C4-2B (cell line): ENCODE measurements around the gene SF3B6.

ENCODE experiments used
- ZFX ChIP-seq: fragments of 450-650 bp; IDR thresholded peaks from 2 replicates; pipeline ENCODE4 v1.6.1; 2017
- TF ChIP-seq, protein P1 (sequence below): fragments of 450-650 bp; conservative IDR thresholded peaks from 2 replicates; pipeline ENCODE4 v1.5.1; 2017; ENCODE audit warnings: mild to moderate bottlenecking

DNA sequence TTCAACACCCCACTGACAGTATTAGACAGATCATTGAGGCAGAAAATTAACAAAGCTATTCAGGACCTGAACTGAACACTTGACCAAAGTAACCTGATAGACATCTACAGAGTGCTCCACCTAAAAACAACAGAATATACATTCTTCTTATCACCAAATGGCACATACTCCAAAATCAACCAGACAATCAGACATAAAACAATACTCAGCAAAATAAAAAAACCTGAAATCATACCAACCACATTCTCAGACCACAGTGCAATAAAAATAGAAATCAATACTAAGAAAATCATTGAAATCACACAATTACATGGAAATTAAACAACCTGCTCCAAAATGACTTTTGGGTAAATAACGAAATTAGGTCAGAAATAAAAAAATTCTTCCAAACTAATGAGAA is 31.2 kb upstream of the SF3B6 start:
- TF ChIP-seq, protein P1, sequence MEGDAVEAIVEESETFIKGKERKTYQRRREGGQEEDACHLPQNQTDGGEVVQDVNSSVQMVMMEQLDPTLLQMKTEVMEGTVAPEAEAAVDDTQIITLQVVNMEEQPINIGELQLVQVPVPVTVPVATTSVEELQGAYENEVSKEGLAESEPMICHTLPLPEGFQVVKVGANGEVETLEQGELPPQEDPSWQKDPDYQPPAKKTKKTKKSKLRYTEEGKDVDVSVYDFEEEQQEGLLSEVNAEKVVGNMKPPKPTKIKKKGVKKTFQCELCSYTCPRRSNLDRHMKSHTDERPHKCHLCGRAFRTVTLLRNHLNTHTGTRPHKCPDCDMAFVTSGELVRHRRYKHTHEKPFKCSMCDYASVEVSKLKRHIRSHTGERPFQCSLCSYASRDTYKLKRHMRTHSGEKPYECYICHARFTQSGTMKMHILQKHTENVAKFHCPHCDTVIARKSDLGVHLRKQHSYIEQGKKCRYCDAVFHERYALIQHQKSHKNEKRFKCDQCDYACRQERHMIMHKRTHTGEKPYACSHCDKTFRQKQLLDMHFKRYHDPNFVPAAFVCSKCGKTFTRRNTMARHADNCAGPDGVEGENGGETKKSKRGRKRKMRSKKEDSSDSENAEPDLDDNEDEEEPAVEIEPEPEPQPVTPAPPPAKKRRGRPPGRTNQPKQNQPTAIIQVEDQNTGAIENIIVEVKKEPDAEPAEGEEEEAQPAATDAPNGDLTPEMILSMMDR = no peak
- no peak for TF ChIP-seq ZFX
